Fibroblast of mammary gland (primary cell): ENCODE results near the gene CYBC1.
A peak's percentile ranks its signal among the peaks of the same experiment; 100 is the strongest.
"Not testable (repeated sequence)": the region's sequence is repeated elsewhere in the genome, so short reads cannot be mapped to it uniquely, and the experiment has no call there.

Experiments
- DNase-seq: peaks from one replicate; pipeline ENCODE4 v3.0.0-alpha.2; 2010; ENCODE audit warnings: low read depth
- H3K4me3 ChIP-seq: 2 replicates; pipeline ENCODE4 v1.5.1; 2011; ENCODE audit warnings: low read depth, mild to moderate bottlenecking, low read length, moderate library complexity; ENCODE audit not compliant: control insufficient read depth
- TF ChIP-seq, protein P1 (sequence below): conservative IDR thresholded peaks from 2 replicates; pipeline ENCODE4 v1.5.1; 2011; ENCODE audit warnings: low read depth, low read length, inconsistent platforms; ENCODE audit not compliant: control insufficient read depth, insufficient read depth

The CYBC1 gene

DNA sequence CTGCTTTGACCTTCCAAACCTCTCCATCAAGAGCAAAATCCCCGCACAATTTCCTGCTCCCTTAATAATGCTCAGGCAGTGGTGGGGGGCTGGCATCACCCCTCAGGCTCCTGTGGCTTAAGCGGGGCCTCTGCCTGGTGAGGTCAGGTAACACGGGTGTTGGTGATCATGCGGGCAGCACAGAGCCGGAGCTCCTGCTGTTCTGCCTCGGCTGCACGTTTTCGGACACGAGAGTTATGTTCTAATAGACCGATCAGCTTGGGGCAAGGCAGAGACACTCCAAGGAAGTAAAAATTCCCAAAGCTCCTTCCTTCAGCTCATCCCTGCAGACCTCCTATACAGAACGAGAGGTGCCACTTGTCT lies 14.0 kb upstream of the CYBC1 start:
- TF ChIP-seq, protein P1, sequence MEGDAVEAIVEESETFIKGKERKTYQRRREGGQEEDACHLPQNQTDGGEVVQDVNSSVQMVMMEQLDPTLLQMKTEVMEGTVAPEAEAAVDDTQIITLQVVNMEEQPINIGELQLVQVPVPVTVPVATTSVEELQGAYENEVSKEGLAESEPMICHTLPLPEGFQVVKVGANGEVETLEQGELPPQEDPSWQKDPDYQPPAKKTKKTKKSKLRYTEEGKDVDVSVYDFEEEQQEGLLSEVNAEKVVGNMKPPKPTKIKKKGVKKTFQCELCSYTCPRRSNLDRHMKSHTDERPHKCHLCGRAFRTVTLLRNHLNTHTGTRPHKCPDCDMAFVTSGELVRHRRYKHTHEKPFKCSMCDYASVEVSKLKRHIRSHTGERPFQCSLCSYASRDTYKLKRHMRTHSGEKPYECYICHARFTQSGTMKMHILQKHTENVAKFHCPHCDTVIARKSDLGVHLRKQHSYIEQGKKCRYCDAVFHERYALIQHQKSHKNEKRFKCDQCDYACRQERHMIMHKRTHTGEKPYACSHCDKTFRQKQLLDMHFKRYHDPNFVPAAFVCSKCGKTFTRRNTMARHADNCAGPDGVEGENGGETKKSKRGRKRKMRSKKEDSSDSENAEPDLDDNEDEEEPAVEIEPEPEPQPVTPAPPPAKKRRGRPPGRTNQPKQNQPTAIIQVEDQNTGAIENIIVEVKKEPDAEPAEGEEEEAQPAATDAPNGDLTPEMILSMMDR: no peak
- DNase-seq: no peak
- H3K4me3 ChIP-seq: no peak overlapping the region

DNA sequence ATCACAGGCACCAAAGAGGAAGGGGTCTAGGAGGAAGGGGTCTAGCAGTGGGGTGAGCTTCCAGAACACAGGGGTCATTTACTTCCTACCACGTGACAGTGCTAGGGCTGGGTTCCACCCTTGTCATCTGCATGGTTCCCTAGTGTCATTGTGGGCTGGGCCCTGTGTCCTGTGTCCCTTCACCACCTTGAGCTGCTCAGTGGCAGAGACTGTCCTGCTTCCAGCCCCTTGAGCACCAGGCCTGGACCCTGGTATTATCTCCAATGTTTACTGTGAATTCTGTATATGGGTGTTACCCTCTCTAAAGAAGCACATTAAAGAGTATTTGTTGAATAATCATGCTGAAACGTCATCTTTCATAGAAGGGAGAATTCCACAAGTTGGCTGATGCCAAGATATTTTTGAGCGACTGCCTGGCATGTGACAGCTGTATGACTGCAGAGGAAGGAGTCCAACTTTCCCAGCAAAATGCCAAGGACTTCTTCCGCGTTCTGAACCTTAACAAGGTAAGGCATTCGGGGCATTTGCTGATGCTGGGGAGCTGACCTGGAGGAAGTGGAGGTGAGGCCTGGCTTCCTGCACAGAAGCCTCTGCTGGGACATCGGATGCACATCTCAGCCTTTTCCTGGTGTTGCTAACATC lies 13.5 kb upstream of the CYBC1 start:
- no peak for DNase-seq
- H3K4me3 ChIP-seq: no peak overlapping the region

DNA sequence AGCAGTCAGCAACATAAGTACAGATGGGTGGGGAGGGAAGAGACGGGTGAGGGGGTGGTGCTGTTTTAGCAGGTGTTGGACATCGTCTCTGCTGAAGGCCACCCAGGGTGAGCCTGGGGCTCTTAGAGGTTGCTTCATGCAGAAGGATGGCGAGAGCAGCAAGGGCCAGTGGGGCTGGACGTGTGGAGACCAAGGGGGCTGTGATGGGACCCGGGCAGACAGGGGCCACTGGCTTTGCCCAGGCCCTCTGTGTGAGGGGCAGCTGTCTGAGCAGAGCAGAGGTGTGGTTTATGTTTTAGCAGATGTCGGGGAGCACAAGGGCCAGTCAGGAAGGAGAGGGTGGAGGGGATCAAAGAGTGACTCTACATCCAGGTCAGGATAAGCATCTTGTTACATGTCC lies 12.8 kb upstream of the CYBC1 start:
- TF ChIP-seq, protein P1: no peak
- no peak overlapping the region for H3K4me3 ChIP-seq
- no peak for DNase-seq

More for the DNA sequence above, 13.5 kb upstream of the CYBC1 start:
- TF ChIP-seq, protein P1: no peak

DNA sequence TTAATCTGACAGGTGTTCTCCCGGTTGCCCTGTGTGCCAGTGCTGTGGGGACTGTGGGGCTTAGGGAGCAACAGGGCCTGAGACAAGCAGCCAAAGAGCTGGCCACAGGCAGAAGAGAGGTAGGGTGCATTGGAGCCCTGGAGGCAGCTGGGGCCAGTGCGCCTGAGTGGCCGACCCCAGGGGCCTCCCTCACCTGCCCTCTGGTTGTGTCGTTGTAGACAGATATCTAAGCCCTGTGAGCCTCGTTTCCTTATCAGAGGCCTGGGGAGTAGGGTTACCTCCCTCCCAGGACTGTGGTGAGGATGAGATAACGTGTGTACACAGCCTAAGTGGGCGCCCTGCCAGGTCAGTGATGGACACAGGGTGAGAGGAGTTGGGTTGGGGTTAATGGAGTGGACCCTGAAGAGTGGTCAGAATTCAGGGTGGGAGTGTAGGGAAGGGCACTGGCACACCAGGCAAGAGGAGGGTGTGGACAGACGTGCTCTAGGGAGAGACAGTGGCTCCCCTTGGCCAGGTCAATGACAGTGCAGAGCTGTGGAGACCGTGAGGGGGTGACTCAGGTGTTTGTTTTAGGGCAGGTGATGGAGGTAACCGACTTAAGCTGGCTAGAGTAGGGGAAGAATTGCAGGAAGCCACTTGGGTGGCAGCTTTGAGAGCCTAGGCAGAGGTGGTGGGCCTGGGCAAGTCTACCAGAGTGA lies 11.4 kb upstream of the CYBC1 start:
- DNase-seq: no peak
- TF ChIP-seq, protein P1: no peak
- no peak overlapping the region for H3K4me3 ChIP-seq

DNA sequence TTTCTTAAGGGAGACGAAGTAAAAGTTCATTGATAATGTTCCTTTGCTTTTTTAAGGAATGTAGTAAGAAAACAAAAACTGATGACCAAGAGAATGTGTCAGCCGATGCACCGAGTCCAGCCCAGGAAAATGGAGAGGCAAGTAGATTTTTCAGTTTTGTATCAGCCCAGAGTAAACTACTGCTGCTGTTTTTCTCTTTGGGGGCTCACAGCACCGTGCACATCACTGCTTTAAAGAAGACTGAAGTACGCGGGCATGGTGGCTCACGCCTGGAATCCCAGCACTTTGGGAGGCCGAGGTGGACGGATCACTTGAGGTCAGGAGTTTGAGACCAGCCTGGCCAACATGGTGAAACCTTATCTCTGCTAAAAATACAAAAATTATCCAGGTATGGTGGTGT lies 9.4 kb upstream of the CYBC1 start:
- not testable (repeated sequence) for DNase-seq, H3K4me3 ChIP-seq

DNA sequence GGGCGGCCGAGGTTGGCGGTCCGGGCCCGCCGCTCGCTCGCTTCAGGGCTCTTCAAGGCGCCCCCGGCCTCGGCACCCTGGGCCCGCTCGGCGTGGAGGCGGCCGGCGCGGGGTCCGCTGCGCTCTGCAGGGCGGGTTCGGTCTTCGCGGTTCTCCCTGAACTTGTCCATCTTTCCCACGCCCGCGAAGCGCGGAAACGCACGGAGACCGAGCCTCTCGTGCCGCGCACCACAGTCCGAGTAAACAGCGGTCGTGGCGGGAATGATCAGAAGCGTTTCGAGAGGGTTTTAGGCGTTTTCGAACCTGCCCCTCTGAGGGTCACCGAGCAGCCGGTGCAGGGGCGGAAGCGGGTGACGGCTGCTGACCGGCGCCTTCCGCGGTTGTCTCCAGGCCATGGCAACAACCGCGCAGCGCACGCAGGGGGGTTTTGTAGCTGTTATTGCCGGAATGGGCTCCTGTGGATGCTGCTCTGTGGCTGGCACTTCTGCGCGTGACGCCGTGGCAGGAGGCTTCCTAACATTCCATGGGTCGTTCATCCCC lies 8.4 kb upstream of the CYBC1 start:
- peak overlapping the region; percentile 71 for H3K4me3 ChIP-seq
- no peak for DNase-seq
- TF ChIP-seq, protein P1: no peak

DNA sequence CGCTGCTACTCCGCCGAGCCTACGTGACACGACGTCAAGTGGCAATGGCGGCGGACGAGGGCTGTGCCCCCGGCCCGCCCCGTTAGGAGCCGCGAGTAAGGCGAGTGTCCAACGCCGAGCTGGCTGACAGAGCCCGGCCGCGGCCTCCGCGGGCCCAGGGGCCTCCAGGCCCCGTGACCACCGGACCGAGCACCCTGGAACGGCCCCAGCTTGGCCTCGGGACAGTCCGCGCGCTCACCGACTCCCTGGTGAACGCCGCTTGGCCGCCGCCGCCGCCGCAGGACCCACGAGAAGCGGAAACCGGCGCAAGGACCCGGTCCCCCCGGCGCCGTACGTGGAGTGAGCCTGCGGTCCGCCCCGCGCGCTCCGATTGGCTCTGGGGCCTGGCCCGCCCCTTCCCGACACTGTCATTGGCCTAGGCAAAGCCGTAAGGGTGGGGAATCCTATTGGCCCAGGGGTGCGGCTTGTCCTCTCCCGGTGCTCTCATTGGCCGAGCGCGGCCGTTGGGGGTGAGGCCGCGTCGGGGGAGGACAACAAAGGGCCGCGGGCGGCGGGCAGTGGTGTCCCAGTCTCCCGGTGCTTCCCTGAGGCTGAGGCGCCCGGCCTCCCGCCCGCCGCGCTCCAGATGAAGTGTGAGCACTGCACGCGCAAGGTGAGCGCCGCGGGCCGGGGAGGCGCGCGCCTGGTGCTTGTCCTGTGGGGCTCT lies 7.8 kb upstream of the CYBC1 start, which contains the start of gene NARF:
Gene NARF, plus strand, starts transcription at position 563 of the 706 bp plus-strand sequence. Its CDS starts 63 bp downstream, at position 626.
- TF ChIP-seq, protein P1: no peak
- H3K4me3 ChIP-seq: peak within 1 kb of the TSS; percentile 71

More for the DNA sequence above, 7.8 kb upstream of the CYBC1 start, which contains the start of gene NARF:
- peak; percentile 97 for DNase-seq
